K562 (cell line): Measurements from ENCODE around the gene ARHGAP26.

Source experiments
- EZH2 ChIP-seq: IDR thresholded peaks from 2 replicates; pipeline ENCODE4 v1.6.1; 2012; ENCODE audit warnings: low read depth, mild to moderate bottlenecking, inconsistent platforms, low read length, borderline replicate concordance
- FOS ChIP-seq: IDR thresholded peaks from 3 replicates; pipeline ENCODE4 v1.6.1; 2011; ENCODE audit not compliant: insufficient read length; ENCODE audit errors: extremely low read depth
- HDAC1 ChIP-seq, 2 experiments: fragments of 450-650 bp; IDR thresholded peaks; 2 replicates each; pipeline ENCODE4 v1.6.1; 2016 to 2017; ENCODE audit warnings: inconsistent platforms in 1 of 2, mild to moderate bottlenecking in 1 of 2, moderate library complexity in 1 of 2
- HDAC2 ChIP-seq: fragments of 450-650 bp; IDR thresholded peaks from 2 replicates; pipeline ENCODE4 v1.6.1; 2016; ENCODE audit warnings: mild to moderate bottlenecking
- MXI1 ChIP-seq: IDR thresholded peaks from 2 replicates; pipeline ENCODE4 v1.6.1; 2011; ENCODE audit warnings: low read depth, mild to moderate bottlenecking, improper control_type of control experiment, low read length
- POLR2AphosphoS5 ChIP-seq: IDR thresholded peaks from 2 replicates; pipeline ENCODE4 v1.6.1; 2011; ENCODE audit warnings: mild to moderate bottlenecking, low read depth, low read length, moderate library complexity; ENCODE audit not compliant: control insufficient read depth, insufficient read depth
- TAF1 ChIP-seq: IDR thresholded peaks from 2 replicates; pipeline ENCODE4 v1.6.1; 2011; ENCODE audit warnings: mild to moderate bottlenecking, low read length, moderate library complexity; ENCODE audit not compliant: insufficient read depth, control insufficient read depth, severe bottlenecking; ENCODE audit errors: extremely low read depth
- TAL1 ChIP-seq: fragments of 450-650 bp; IDR thresholded peaks from 2 replicates; pipeline ENCODE4 v1.6.1; 2016; ENCODE audit warnings: mild to moderate bottlenecking
- TCF3 ChIP-seq: sonication (generic); formaldehyde crosslinking; IDR thresholded peaks from 2 replicates; pipeline ENCODE4 v1.4.0; 2020; ENCODE audit warnings: mild to moderate bottlenecking, missing genetic modification reagents
- TEAD2 ChIP-seq: fragments of 450-650 bp; IDR thresholded peaks from 2 replicates; pipeline ENCODE4 v1.6.1; 2016; ENCODE audit warnings: missing genetic modification characterization, control low read depth, missing compliant biosample characterization
- ZC3H11A ChIP-seq: IDR thresholded peaks from 2 replicates; pipeline ENCODE4 v1.6.1; 2012; ENCODE audit warnings: low read depth, low read length, improper control_type of control experiment
- ZFP1 ChIP-seq: fragments of 450-650 bp; formaldehyde crosslinking; IDR thresholded peaks from 2 replicates; pipeline ENCODE4 v1.4.0; 2020; ENCODE audit warnings: mild to moderate bottlenecking, mixed read lengths
- ZNF23 ChIP-seq: fragments of 250-450 bp; sonication (Bioruptor Pico); IDR thresholded peaks from 2 replicates; pipeline ENCODE4 v1.4.0; 2020; ENCODE audit warnings: mild to moderate bottlenecking
- TF ChIP-seq, protein P1 (sequence below): fragments of 250-450 bp; sonication (Bioruptor Pico); IDR thresholded peaks from 2 replicates; pipeline ENCODE4 v1.5.1; 2021; ENCODE audit warnings: mild to moderate bottlenecking

DNA sequence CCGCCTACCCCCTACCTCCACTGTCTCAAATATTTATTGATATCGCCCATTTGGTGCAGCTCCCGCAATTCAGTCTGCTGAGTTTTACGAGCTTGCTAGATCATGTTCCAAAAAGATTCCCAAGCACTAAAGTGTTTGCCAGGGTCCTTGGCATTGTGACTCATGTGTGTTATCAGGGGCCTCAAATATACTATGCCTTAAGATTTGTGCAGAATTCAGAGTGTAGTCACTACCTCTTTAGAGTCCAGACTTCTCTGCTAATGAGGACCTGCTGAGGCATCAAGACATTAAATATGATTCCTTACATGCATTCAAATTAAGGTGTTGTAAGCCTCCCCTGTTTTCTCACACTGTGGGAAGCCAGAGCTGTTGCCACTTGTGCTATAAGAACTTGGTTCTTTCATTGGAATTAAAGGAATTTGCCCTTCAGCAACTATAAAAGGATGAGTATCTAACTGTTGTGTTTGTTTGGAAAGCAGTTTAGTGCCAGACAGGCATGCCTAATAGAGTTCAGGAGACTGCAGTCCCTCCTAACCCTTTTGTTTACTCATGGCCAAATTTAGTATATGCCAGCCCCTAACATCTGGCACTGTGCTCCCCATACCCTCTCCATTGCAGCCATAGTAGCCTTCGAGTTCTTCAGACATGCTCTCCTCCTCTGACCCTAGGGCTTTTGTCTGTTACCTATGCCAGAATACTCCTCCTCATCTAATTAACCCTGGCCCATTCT, 316.9 kb downstream of the ARHGAP26 start:
- TF ChIP-seq TAF1: no peak
- TF ChIP-seq HDAC1 (IDR thresholded peaks at IDR 0.05): no peak
- TF ChIP-seq POLR2AphosphoS5: no peak
- no peak for TF ChIP-seq ZNF23 (CRISPR knock-in tag)
- TF ChIP-seq TCF3 (CRISPR knock-in tag): no peak
- no peak for TF ChIP-seq HDAC2
- TF ChIP-seq ZC3H11A: no peak
- no peak for TF ChIP-seq ZFP1 (CRISPR knock-in tag)
- TF ChIP-seq, protein P1, sequence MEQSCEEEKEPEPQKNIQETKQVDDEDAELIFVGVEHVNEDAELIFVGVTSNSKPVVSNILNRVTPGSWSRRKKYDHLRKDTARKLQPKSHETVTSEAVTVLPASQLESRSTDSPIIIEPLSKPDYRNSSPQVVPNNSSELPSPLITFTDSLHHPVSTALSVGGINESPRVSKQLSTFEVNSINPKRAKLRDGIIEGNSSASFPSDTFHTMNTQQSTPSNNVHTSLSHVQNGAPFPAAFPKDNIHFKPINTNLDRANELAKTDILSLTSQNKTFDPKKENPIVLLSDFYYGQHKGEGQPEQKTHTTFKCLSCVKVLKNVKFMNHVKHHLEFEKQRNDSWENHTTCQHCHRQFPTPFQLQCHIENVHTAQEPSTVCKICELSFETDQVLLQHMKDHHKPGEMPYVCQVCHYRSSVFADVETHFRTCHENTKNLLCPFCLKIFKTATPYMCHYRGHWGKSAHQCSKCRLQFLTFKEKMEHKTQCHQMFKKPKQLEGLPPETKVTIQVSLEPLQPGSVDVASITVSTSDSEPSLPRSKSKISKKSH (CRISPR knock-in tag): no peak
- no peak for TF ChIP-seq MXI1
- no peak for TF ChIP-seq TAL1
- TF ChIP-seq FOS: no peak
- no peak for TF ChIP-seq TEAD2
- no peak for TF ChIP-seq EZH2
